IPS-18c (cell line): Measurements from ENCODE around the gene RARS2.

Source experiments
- H3K4me3 ChIP-seq: 2 replicates; pipeline ENCODE4 v1.7.0; 2013; ENCODE audit warnings: low read depth, mild to moderate bottlenecking, low read length, moderate library complexity; ENCODE audit not compliant: insufficient read depth
- H3K9me3 ChIP-seq: one replicate; pipeline ENCODE4 v1.6.1; 2013; ENCODE audit warnings: mild to moderate bottlenecking, low read length, moderate library complexity; ENCODE audit not compliant: control insufficient read depth, insufficient read depth

RARS2 gene

GRCh38 chr6:87586371-87587077 is 3.3 kb downstream of the RARS2 start:
- H3K9me3 ChIP-seq = no peaks in the 10 kb centered on the region
- H3K4me3 ChIP-seq = no peak overlapping the region

DNA sequence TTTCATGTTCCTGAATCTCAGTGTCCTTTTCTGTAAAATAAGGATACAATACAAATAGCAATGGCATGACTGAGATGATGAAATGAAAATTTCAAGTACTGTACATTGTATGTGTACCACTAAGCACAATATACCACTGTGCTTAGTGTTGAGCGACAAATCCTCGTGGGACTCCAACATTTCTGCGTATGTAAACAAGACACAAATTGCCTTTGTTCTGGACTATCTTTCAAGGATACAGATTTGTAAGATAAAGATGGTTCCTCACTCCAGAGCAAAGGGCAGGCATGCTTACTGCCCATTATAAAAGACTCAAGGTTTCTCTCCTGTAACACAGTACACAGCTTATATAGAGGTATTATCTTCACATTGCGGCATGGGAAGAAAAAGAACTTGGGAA is 6.0 kb downstream of the RARS2 start:
- no peaks in the 10 kb centered on the region for H3K9me3 ChIP-seq

GRCh38 chr6:87575423-87575822 is 14.4 kb downstream of the RARS2 start:
- Histone ChIP-seq H3K9me3 (no peaks in the 10 kb centered on the region), H3K4me3 (no peak overlapping the region)

More for the DNA sequence above, 6.0 kb downstream of the RARS2 start:
- no peak overlapping the region for H3K4me3 ChIP-seq

- Histone ChIP-seq H3K4me3 (no peak overlapping the region), H3K9me3 (no peaks in the 10 kb centered on the region)
Observed at GRCh38 chr6:87574237-87574804, 15.5 kb downstream of the RARS2 start.

GRCh38 chr6:87573307-87574024 is 16.3 kb downstream of the RARS2 start:
- Histone ChIP-seq H3K9me3 (no peaks in the 10 kb centered on the region), H3K4me3 (no peak overlapping the region)

DNA sequence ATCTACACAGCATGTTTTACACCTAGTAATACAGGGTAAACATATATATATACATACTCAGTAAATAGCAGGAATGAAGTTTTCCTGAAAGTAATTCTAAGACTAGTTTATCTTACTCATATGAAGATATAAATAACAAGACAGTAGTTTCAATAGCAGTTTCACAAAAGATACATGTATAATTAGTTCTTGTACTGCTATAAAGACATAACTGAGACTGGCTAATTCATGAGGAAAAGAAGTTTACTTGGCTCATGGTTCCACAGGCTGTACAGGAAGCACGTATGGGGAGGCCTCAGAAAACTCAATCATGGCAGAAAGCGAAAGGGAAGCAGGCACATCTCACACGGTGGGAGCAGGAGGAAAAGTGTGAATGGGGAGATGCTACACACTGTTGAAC is 16.9 kb downstream of the RARS2 start:
- Histone ChIP-seq H3K9me3 (no peaks in the 10 kb centered on the region), H3K4me3 (no peak overlapping the region)

DNA sequence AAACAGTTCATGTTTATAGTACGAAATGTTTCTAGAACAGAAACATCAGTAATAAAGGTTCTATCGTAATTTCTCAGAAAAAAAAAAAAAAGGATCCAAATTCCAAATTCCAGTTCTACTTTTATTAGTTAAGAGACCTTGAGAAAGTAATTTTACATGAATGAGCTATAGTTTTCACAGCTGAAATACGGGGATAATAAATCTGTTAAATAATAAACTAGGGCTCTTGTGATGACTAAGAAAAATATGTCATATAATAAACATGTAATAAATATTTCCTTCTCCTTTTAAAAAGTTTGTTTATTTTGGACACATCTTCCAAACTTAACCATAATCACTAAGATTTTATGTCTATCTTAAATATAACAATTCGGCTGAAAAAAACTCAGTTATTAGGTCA is 17.8 kb downstream of the RARS2 start:
- H3K9me3 ChIP-seq = no peaks in the 10 kb centered on the region
- H3K4me3 ChIP-seq = no peak overlapping the region

- H3K9me3 ChIP-seq = no peaks in the 10 kb centered on the region
- H3K4me3 ChIP-seq = no peak overlapping the region
Observed at GRCh38 chr6:87561017-87561416, 28.8 kb downstream of the RARS2 start.

DNA sequence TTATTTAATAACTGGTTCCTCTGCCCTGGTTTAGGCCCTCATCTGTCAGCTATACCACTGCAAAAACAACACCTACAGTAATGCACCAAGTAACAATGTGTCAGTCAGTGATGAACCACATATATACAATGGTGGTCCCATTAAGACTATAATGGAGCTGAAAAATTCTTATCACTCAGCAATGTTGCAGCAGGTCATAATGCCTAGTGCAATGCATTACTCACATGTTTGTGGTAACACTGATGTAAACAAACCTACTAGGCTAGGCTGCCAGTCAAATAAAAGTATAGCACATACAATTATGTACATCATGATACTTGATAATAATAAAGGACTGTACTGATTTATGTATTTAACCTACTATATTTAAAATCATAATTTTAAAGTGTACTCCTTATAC is 31.3 kb downstream of the RARS2 start:
- H3K4me3 ChIP-seq = no peak overlapping the region
- no peaks in the 10 kb centered on the region for H3K9me3 ChIP-seq

GRCh38 chr6:87555506-87555905 is 34.3 kb downstream of the RARS2 start:
- H3K9me3 ChIP-seq = no peaks in the 10 kb centered on the region
- H3K4me3 ChIP-seq = no peak overlapping the region

GRCh38 chr6:87553159-87553765 is 36.5 kb downstream of the RARS2 start:
- H3K9me3 ChIP-seq = no peaks in the 10 kb centered on the region

DNA sequence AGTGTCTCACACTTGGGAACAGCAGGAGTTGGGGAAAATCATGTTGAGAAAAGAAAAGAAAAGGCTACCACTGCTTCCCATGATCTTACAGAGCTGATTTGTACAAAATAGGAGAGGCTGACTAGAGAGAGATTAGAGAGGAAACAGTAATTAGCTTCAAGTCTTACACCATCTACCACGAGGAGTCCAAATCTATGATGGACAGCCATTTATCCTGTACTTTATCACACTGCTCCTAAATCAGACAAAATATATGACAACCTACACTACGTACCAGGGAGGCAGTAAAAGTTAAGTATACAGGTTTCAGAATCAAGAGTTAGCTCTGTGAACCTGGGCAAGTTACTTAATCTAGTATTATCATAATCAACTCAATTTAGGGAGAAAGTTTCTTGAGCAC is 38.0 kb downstream of the RARS2 start:
- Histone ChIP-seq H3K9me3 (no peaks in the 10 kb centered on the region), H3K4me3 (no peak overlapping the region)

More at GRCh38 chr6:87553159-87553765, 36.5 kb downstream of the RARS2 start:
- H3K4me3 ChIP-seq = no peak overlapping the region

GRCh38 chr6:87544474-87544735 is 45.4 kb downstream of the RARS2 start:
- no peak overlapping the region for H3K4me3 ChIP-seq
- H3K9me3 ChIP-seq = no peaks in the 10 kb centered on the region

- H3K4me3 ChIP-seq = no peak overlapping the region
- no peaks in the 10 kb centered on the region for H3K9me3 ChIP-seq
Observed at GRCh38 chr6:87543696-87544473, 45.9 kb downstream of the RARS2 start.

GRCh38 chr6:87541744-87542143 is 48.0 kb downstream of the RARS2 start:
- Histone ChIP-seq H3K4me3 (no peak overlapping the region), H3K9me3 (no peaks in the 10 kb centered on the region)

DNA sequence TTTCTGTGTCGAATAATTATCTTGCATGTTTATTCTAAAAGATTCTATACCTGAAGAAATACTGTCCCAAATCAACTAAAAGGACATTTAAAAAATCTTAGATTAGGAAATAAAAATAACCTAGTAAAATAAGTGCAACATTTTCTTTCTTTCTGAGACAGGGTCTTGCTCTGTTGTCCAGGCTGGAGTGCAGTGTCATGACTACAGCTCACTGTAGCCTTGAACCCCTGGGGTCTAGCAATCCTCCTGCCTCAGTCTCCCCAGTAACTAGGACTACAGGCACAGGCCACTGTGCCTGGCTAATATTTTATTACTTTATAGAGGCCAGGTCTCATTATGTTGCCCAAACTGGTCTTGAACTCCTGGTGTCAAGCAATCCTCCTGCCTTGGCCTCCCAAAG is 48.7 kb downstream of the RARS2 start:
- Histone ChIP-seq H3K4me3 (no peak overlapping the region), H3K9me3 (no peaks in the 10 kb centered on the region)

GRCh38 chr6:87540539-87540938 is 49.2 kb downstream of the RARS2 start:
- H3K9me3 ChIP-seq = no peaks in the 10 kb centered on the region
- H3K4me3 ChIP-seq = no peak overlapping the region
